ENCODE results near the gene ERFL. TPM values are rescaled to one million over a fixed set of nuclear protein-coding genes. Genes with fewer than 3 reads are reported as not detected.

The ERFL gene
- total and polyA plus RNA-seq, 3 donors from 2014 or later, result 0.78 to 2.4 (median 2.2) TPM

GRCh38 chr19:41945135-41945766, 17.0 kb upstream of the ERFL start:
- peaks cover 3% of the 10 kb centered on the region for H3K4me1 ChIP-seq
- no peak overlapping the region for H3K27ac ChIP-seq
- H3K9me3 ChIP-seq, result no peaks in the 10 kb centered on the region
- WGBS, 2 donors, result 89 to 90% methylated on average over 7 to 8 of the region's 8 CpGs
- DNase-seq, result no peak
- no peak for TF ChIP-seq CTCF (IDR thresholded peaks at IDR 0.05)
- TF ChIP-seq POLR2A (IDR thresholded peaks at IDR 0.05), result no peak
- intact Hi-C loops (cut with DNase I; ENCODE audit: low total_unique reads), result no loop called here
- H3K4me3 ChIP-seq, result no peak overlapping the region
- no peaks in the 10 kb centered on the region for H3K27me3 ChIP-seq
- no peaks in the 10 kb centered on the region for H3K36me3 ChIP-seq (ENCODE audit: low read depth, missing control alignments)

- no peak overlapping the region for H3K4me3 ChIP-seq
- 80 to 83% methylated on average over 2 of the region's 2 CpGs for WGBS, 2 donors
- intact Hi-C loops (cut with DNase I; ENCODE audit: low total_unique reads), result no loop called here
- DNase-seq, result no peak
- TF ChIP-seq POLR2A (IDR thresholded peaks at IDR 0.05) (no peak), CTCF (IDR thresholded peaks at IDR 0.05) (no peak)
- H3K27me3 ChIP-seq, result no peaks in the 10 kb centered on the region
- H3K4me1 ChIP-seq, result peaks cover 3% of the 10 kb centered on the region
- no peaks in the 10 kb centered on the region for H3K36me3 ChIP-seq (ENCODE audit: low read depth, missing control alignments)
- no peak overlapping the region for H3K27ac ChIP-seq
- H3K9me3 ChIP-seq, result no peaks in the 10 kb centered on the region
These were observed 16.1 kb upstream of the ERFL start for GRCh38 chr19:41944336-41944735.

GRCh38 chr19:41941410-41942202, 13.4 kb upstream of the ERFL start:
- Histone ChIP-seq H3K27me3 (no peaks in the 10 kb centered on the region), H3K4me3 (no peak overlapping the region), H3K27ac (no peak overlapping the region), H3K4me1 (peaks cover 3% of the 10 kb centered on the region), H3K9me3 (no peaks in the 10 kb centered on the region), H3K36me3 (ENCODE audit: low read depth, missing control alignments) (no peaks in the 10 kb centered on the region)
- WGBS, 2 donors, result 73 to 89% methylated on average over 9 of the region's 9 CpGs
- intact Hi-C loops (cut with DNase I; ENCODE audit: low total_unique reads), result no loop called here
- DNase-seq, result no peak
- TF ChIP-seq POLR2A (IDR thresholded peaks at IDR 0.05), result no peak
- no peak for TF ChIP-seq CTCF (IDR thresholded peaks at IDR 0.05)

- intact Hi-C loops (cut with DNase I; ENCODE audit: low total_unique reads), result no loop called here
- Histone ChIP-seq H3K27me3 (no peaks in the 10 kb centered on the region), H3K36me3 (ENCODE audit: low read depth, missing control alignments) (no peaks in the 10 kb centered on the region), H3K4me3 (peak overlapping the region; percentile 49 to 54), H3K9me3 (no peaks in the 10 kb centered on the region), H3K4me1 (peaks cover 3% of the 10 kb centered on the region), H3K27ac (no peak overlapping the region)
- no peak for TF ChIP-seq POLR2A (IDR thresholded peaks at IDR 0.05)
- no peak for TF ChIP-seq CTCF (IDR thresholded peaks at IDR 0.05)
- 5 to 8% methylated on average over 24 to 52 of the region's 53 CpGs for WGBS, 2 donors
- no peak for DNase-seq
These were observed 12.6 kb upstream of the ERFL start for GRCh38 chr19:41940731-41941409.
